ENCODE results near the gene PCYT1B. TPM values are rescaled to one million over a fixed set of nuclear protein-coding genes. Genes with fewer than 3 reads are reported as not detected.
A peak's percentile ranks its signal among the peaks of the same experiment; 100 is the strongest.

PCYT1B gene
- total and polyA plus RNA-seq, 2 of the 13 experiments (the other 11 are each of a cell fraction or from before 2014, with no cell fraction given) = 6.1 to 9.2 TPM

- TF ChIP-seq GMEB1 (CRISPR knock-in tag; IDR thresholded peaks at IDR 0.05; ENCODE audit: borderline replicate concordance) (peak; percentile 90), AKNA (CRISPR knock-in tag; IDR thresholded peaks at IDR 0.05; ENCODE audit: borderline replicate concordance) (no peak), ZSCAN12 (CRISPR knock-in tag; IDR thresholded peaks at IDR 0.05) (no peak), NFRKB (IDR thresholded peaks at IDR 0.05) (no peak), POGZ (CRISPR knock-in tag; IDR thresholded peaks at IDR 0.05) (peak; percentile 49; the same call in 1 of the 2 replicates), NONO (IDR thresholded peaks at IDR 0.05) (no peak), NONO (CRISPR knock-in tag; conservative IDR thresholded peaks at IDR 0.05) (0 out of 2 replicates have a peak, but pooled peaks have one; percentile 18), RNF219 (CRISPR knock-in tag; IDR thresholded peaks at IDR 0.05) (no peak), HOXA9 (CRISPR knock-in tag; IDR thresholded peaks at IDR 0.05; ENCODE audit: borderline replicate concordance) (no peak), ZSCAN5A (CRISPR knock-in tag; IDR thresholded peaks at IDR 0.05; ENCODE audit: borderline replicate concordance) (no peak), ZSCAN9 (CRISPR knock-in tag; IDR thresholded peaks at IDR 0.05; ENCODE audit: borderline replicate concordance) (no peak), ZMAT3 (CRISPR knock-in tag; conservative IDR thresholded peaks at IDR 0.05) (no peak), ZNF501 (CRISPR knock-in tag; IDR thresholded peaks at IDR 0.05) (peak; percentile 71), ZNF576 (CRISPR knock-in tag; IDR thresholded peaks at IDR 0.05) (no peak), ZFX (CRISPR knock-in tag; IDR thresholded peaks at IDR 0.05; ENCODE audit: low read depth) (peak; percentile 34; the same call in 1 of the 2 replicates), GABPB1 (CRISPR knock-in tag; IDR thresholded peaks at IDR 0.05) (peak; percentile 96), ZNF101 (CRISPR knock-in tag; IDR thresholded peaks at IDR 0.05; ENCODE audit: borderline replicate concordance, low read depth) (no peak), RFXANK (CRISPR knock-in tag; IDR thresholded peaks at IDR 0.05) (no peak)
Observed at GRCh38 chrX:24693453-24694202, 46.5 kb upstream of the PCYT1B start, which contains the start of gene POLA1 (continued).

Measured in HepG2 (cell line).